Activated CD4-positive, alpha-beta T cell treated with anti-CD3 and anti-CD28 coated beads, Interleukin-2, amount 50 U/mL, for 48 hours (primary cell): ENCODE data around the gene GGPS1.
"Not testable (repeated sequence)": the region's sequence is repeated elsewhere in the genome, so short reads cannot be mapped to it uniquely, and the experiment has no call there.

Source experiments
- DNase-seq, 2 experiments: peaks; one replicate each; pipeline ENCODE4 v3.0.0-alpha.2; 2020

GGPS1 gene

GRCh38 chr1:235307158-235308124 lies 20.9 kb upstream of the GGPS1 start:
- no peak for DNase-seq

- DNase-seq: not testable (repeated sequence)
These were observed 19.2 kb upstream of the GGPS1 start for GRCh38 chr1:235309206-235309605.

GRCh38 chr1:235313262-235313661 lies 15.1 kb upstream of the GGPS1 start:
- no peak for DNase-seq

GRCh38 chr1:235313931-235314678 lies 14.3 kb upstream of the GGPS1 start:
- DNase-seq: no peak

- DNase-seq: no peak
These were observed 13.2 kb upstream of the GGPS1 start for GRCh38 chr1:235315173-235315572.

- DNase-seq: no peak
These were observed 12.6 kb upstream of the GGPS1 start for GRCh38 chr1:235315735-235316134.

- DNase-seq: no peak
These were observed 11.2 kb upstream of the GGPS1 start for GRCh38 chr1:235317168-235317567.

GRCh38 chr1:235319255-235319654 lies 9.1 kb upstream of the GGPS1 start:
- no peak for DNase-seq

- DNase-seq: no peak
These were observed 7.7 kb upstream of the GGPS1 start for GRCh38 chr1:235320521-235321179.

GRCh38 chr1:235324296-235324695 lies 4.1 kb upstream of the GGPS1 start:
- DNase-seq: no peak

GRCh38 chr1:235325139-235325538 lies 3.2 kb upstream of the GGPS1 start:
- DNase-seq: no peak

- DNase-seq: no peak
These were observed 2.5 kb upstream of the GGPS1 start for GRCh38 chr1:235325854-235326253.

- peak; percentile 59 to 68 for DNase-seq
These were observed 1.4 kb upstream of the GGPS1 start for GRCh38 chr1:235326719-235327558.

GRCh38 chr1:235327559-235328270 lies 655 bp upstream of the GGPS1 start, which contains the start of gene ARID4B:
ARID4B (minus strand) TSS chr1:235328179; CDS start chr1:235326919, 1,260 bp downstream.
- DNase-seq: peak in 1 of 2 experiments; percentile 60

- DNase-seq: peak; percentile 41 to 56
These were observed 951 bp downstream of the GGPS1 start for GRCh38 chr1:235329139-235329902.

- DNase-seq: no peak
These were observed 2.5 kb downstream of the GGPS1 start for GRCh38 chr1:235330918-235331285.

GRCh38 chr1:235331401-235331800 lies 3.0 kb downstream of the GGPS1 start:
- DNase-seq: no peak

- no peak for DNase-seq
These were observed 8.5 kb downstream of the GGPS1 start for GRCh38 chr1:235336903-235337302.

- no peak for DNase-seq
These were observed 11.4 kb downstream of the GGPS1 start for GRCh38 chr1:235339746-235340145.

GRCh38 chr1:235341334-235341733 lies 13.0 kb downstream of the GGPS1 start:
- DNase-seq: no peak

- no peak for DNase-seq
These were observed 13.7 kb downstream of the GGPS1 start for GRCh38 chr1:235342039-235342438.
